SK-N-SH treated with all-trans-retinoic acid at 6 μM for 48 hours (cell line): ENCODE measurements around the gene PERM1.
A peak's percentile ranks its signal among the peaks of the same experiment; 100 is the strongest.

ENCODE experiments used
- ATAC-seq: fragments of 200-7000 bp; cut with Tn5 transposase; 3 replicates; pipeline ENCODE4 v1.9.1; 2020; ENCODE audit warnings: mild to moderate bottlenecking, moderate library complexity
- ARNTL ChIP-seq: fragments of 450-650 bp; formaldehyde crosslinking; IDR thresholded peaks from 2 replicates; pipeline ENCODE4 v1.5.0; 2020; ENCODE audit warnings: low read depth, mild to moderate bottlenecking, moderate library complexity, borderline replicate concordance
- BACH2 ChIP-seq: fragments of 250-450 bp; sonication (Bioruptor Pico); IDR thresholded peaks from 2 replicates; pipeline ENCODE4 v1.9.0; 2021; ENCODE audit warnings: mild to moderate bottlenecking, borderline replicate concordance
- CREB5 ChIP-seq: fragments of 250-450 bp; sonication (Bioruptor Pico); IDR thresholded peaks from 2 replicates; pipeline ENCODE4 v1.5.1; 2020; ENCODE audit warnings: low read depth, mild to moderate bottlenecking, moderate library complexity
- ESRRG ChIP-seq: fragments of 250-450 bp; sonication (Bioruptor Pico); IDR thresholded peaks from 2 replicates; pipeline ENCODE4 v1.6.1; 2021; ENCODE audit warnings: mild to moderate bottlenecking
- GLIS3 ChIP-seq: fragments of 250-450 bp; sonication (Bioruptor Pico); IDR thresholded peaks from 2 replicates; pipeline ENCODE4 v1.5.0; 2020; ENCODE audit warnings: mild to moderate bottlenecking, moderate library complexity
- ISL1 ChIP-seq: fragments of 250-450 bp; sonication (Bioruptor Pico); IDR thresholded peaks from 2 replicates; pipeline ENCODE4 v2.1.2; 2022; ENCODE audit warnings: mild to moderate bottlenecking, moderate library complexity
- OSR1 ChIP-seq: fragments of 250-450 bp; sonication (Bioruptor Pico); IDR thresholded peaks from 2 replicates; pipeline ENCODE4 v1.8.0; 2022; ENCODE audit warnings: moderate library complexity, mild to moderate bottlenecking, inconsistent platforms
- POU6F1 ChIP-seq: fragments of 250-450 bp; sonication (Bioruptor Pico); IDR thresholded peaks from 2 replicates; pipeline ENCODE4 v1.8.0; 2021; ENCODE audit warnings: low read depth, mild to moderate bottlenecking, moderate library complexity, borderline replicate concordance
- PPARA ChIP-seq: fragments of 250-450 bp; sonication (Bioruptor Pico); IDR thresholded peaks from 2 replicates; pipeline ENCODE4 v1.5.0; 2020; ENCODE audit warnings: mild to moderate bottlenecking, borderline replicate concordance
- RARB ChIP-seq: fragments of 250-450 bp; sonication (Bioruptor Pico); IDR thresholded peaks from 2 replicates; pipeline ENCODE4 v1.8.0; 2021; ENCODE audit warnings: mild to moderate bottlenecking, moderate library complexity
- SNAI2 ChIP-seq: fragments of 250-450 bp; sonication (Bioruptor Pico); IDR thresholded peaks from 2 replicates; pipeline ENCODE4 v1.5.0; 2020; ENCODE audit warnings: mild to moderate bottlenecking, moderate library complexity
- TCF4 ChIP-seq: fragments of 250-450 bp; sonication (Bioruptor Pico); IDR thresholded peaks from 2 replicates; pipeline ENCODE4 v1.8.0; 2021; ENCODE audit warnings: mild to moderate bottlenecking, moderate library complexity, borderline replicate concordance
- TOX ChIP-seq: fragments of 250-450 bp; sonication (Bioruptor Pico); IDR thresholded peaks from 2 replicates; pipeline ENCODE4 v1.8.0; 2021; ENCODE audit warnings: mild to moderate bottlenecking, moderate library complexity, borderline replicate concordance
- TSHZ2 ChIP-seq: fragments of 250-450 bp; sonication (Bioruptor Pico); IDR thresholded peaks from 2 replicates; pipeline ENCODE4 v1.5.0; 2020; ENCODE audit warnings: mild to moderate bottlenecking, moderate library complexity
- ZC3H10 ChIP-seq: fragments of 250-450 bp; sonication (Bioruptor Pico); IDR thresholded peaks from 2 replicates; pipeline ENCODE4 v1.5.1; 2021; ENCODE audit warnings: mild to moderate bottlenecking, moderate library complexity
- ZFP3 ChIP-seq: fragments of 250-450 bp; sonication (Bioruptor Pico); IDR thresholded peaks from 2 replicates; pipeline ENCODE4 v1.5.0; 2020; ENCODE audit warnings: mild to moderate bottlenecking, moderate library complexity
- ZFP30 ChIP-seq: fragments of 450-650 bp; formaldehyde crosslinking; IDR thresholded peaks from 2 replicates; pipeline ENCODE4 v1.5.0; 2022; ENCODE audit warnings: mild to moderate bottlenecking, moderate library complexity
- ZNF70 ChIP-seq: fragments of 450-650 bp; formaldehyde crosslinking; IDR thresholded peaks from 2 replicates; pipeline ENCODE4 v1.5.0; 2020; ENCODE audit warnings: mild to moderate bottlenecking, moderate library complexity
- ZNF8 ChIP-seq: fragments of 450-650 bp; formaldehyde crosslinking; IDR thresholded peaks from 2 replicates; pipeline ENCODE4 v1.5.0; 2020; ENCODE audit warnings: mild to moderate bottlenecking, moderate library complexity

PERM1 gene

GRCh38 chr1:932776-933602 lies 48.9 kb downstream of the PERM1 start:
- no peak; the same call in 2 of the 3 replicates for ATAC-seq
- no peak for TF ChIP-seq TCF4 (CRISPR knock-in tag)

- TF ChIP-seq OSR1: no peak
- no peak for TF ChIP-seq RARB (CRISPR knock-in tag)
- TF ChIP-seq ARNTL (CRISPR knock-in tag): no peak
- no peak for ATAC-seq
Observed at GRCh38 chr1:932173-932510, 49.8 kb downstream of the PERM1 start.

- no peak for ATAC-seq
- TF ChIP-seq ZFP3 (peak; percentile 95), GLIS3 (CRISPR knock-in tag) (no peak)
Observed at GRCh38 chr1:931380-932172, 50.3 kb downstream of the PERM1 start.

- TF ChIP-seq GLIS3 (CRISPR knock-in tag) (no peak), POU6F1 (CRISPR knock-in tag) (no peak), ZFP30 (CRISPR knock-in tag) (no peak), BACH2 (no peak), ESRRG (no peak), ISL1 (CRISPR knock-in tag) (no peak)
- no peak for ATAC-seq
Observed at GRCh38 chr1:930633-931138, 51.2 kb downstream of the PERM1 start.

- no peak for TF ChIP-seq ARNTL (CRISPR knock-in tag)
- TF ChIP-seq SNAI2: no peak
- TF ChIP-seq ESRRG: no peak
- no peak for TF ChIP-seq ZC3H10 (CRISPR knock-in tag)
- no peak for TF ChIP-seq ZNF8 (CRISPR knock-in tag)
Observed at GRCh38 chr1:929712-930632, 51.9 kb downstream of the PERM1 start.

GRCh38 chr1:928825-929661 lies 52.9 kb downstream of the PERM1 start:
- ATAC-seq: no peak
- TF ChIP-seq ZNF70 (CRISPR knock-in tag): no peak
- TF ChIP-seq TCF4 (CRISPR knock-in tag): no peak
- TF ChIP-seq ISL1 (CRISPR knock-in tag): no peak
- TF ChIP-seq ARNTL (CRISPR knock-in tag): no peak
- no peak for TF ChIP-seq PPARA (CRISPR knock-in tag)
- no peak for TF ChIP-seq ZNF8 (CRISPR knock-in tag)
- no peak for TF ChIP-seq OSR1
- no peak for TF ChIP-seq POU6F1 (CRISPR knock-in tag)
- TF ChIP-seq CREB5 (CRISPR knock-in tag): no peak
- no peak for TF ChIP-seq ZC3H10 (CRISPR knock-in tag)
- TF ChIP-seq BACH2: no peak
- TF ChIP-seq TOX (CRISPR knock-in tag): no peak
- TF ChIP-seq TSHZ2 (CRISPR knock-in tag): no peak
- no peak for TF ChIP-seq ESRRG

More at GRCh38 chr1:929712-930632, 51.9 kb downstream of the PERM1 start:
- ATAC-seq: no peak
